ENCODE results near the gene ZCCHC7.

GRCh38 chr9:37327553-37327952, 207.2 kb downstream of the ZCCHC7 start:
- TF ChIP-seq EZH2 (IDR thresholded peaks at IDR 0.05; ENCODE audit: borderline replicate concordance, control insufficient read depth, low read depth, low read length): no peak
- TF ChIP-seq CTCF (IDR thresholded peaks at IDR 0.05 in 2 of 3, conservative IDR thresholded peaks at IDR 0.05 in 1 of 3; ENCODE audit: control insufficient read depth in 2 of 3, extremely low read depth in 1 of 3, insufficient read depth in 1 of 3, low read depth in 3 of 3, low read length in 3 of 3): no peak
- no peak for TF ChIP-seq SIN3A (IDR thresholded peaks at IDR 0.05; ENCODE audit: low read depth, low read length)
- TF ChIP-seq E4F1 (IDR thresholded peaks at IDR 0.05; ENCODE audit: borderline replicate concordance, partially characterized antibody): no peak
- TF ChIP-seq SP1 (IDR thresholded peaks at IDR 0.05; ENCODE audit: low read depth, low read length): no peak
- no peak for TF ChIP-seq POLR2A (IDR thresholded peaks at IDR 0.05; ENCODE audit: low read depth, low read length)
- no peak for TF ChIP-seq BCL3 (IDR thresholded peaks at IDR 0.05; ENCODE audit: borderline replicate concordance, insufficient read depth, low read depth, low read length, poor library complexity, severe bottlenecking)
- no peak for TF ChIP-seq RAD21 (IDR thresholded peaks at IDR 0.05; ENCODE audit: insufficient read depth, low read depth, low read length)
- no peak for TF ChIP-seq SUZ12 (IDR thresholded peaks at IDR 0.05; ENCODE audit: unreplicated experiment)
- no peak for TF ChIP-seq ZZZ3 (IDR thresholded peaks at IDR 0.05; ENCODE audit: control insufficient read depth, insufficient read length, low read depth)
- TF ChIP-seq ELK1 (IDR thresholded peaks at IDR 0.05; ENCODE audit: low read depth, low read length): no peak
- TF ChIP-seq REST (IDR thresholded peaks at IDR 0.05; ENCODE audit: low read depth, low read length): no peak

Data from GM12878 (cell line).